ENCODE data around the gene KCNJ6. TPM values are rescaled to one million over a fixed set of nuclear protein-coding genes. Genes with fewer than 3 reads are reported as not detected.

The KCNJ6 gene
- total RNA-seq, 2 donors from 2014 or later: not detected

GRCh38 chr21:37904856-37905255 lies 11.4 kb downstream of the KCNJ6 start:
- DNase-seq (ENCODE audit: low spot score): no peak
- no peaks in the 10 kb centered on the region for H3K27me3 ChIP-seq
- H3K9me3 ChIP-seq: no peaks in the 10 kb centered on the region
- no peak for TF ChIP-seq CTCF (IDR thresholded peaks at IDR 0.05)
- no peak overlapping the region for H3K4me3 ChIP-seq
- no peak overlapping the region for H3K27ac ChIP-seq
- no peaks in the 10 kb centered on the region for H3K4me1 ChIP-seq
- no peaks in the 10 kb centered on the region for H3K36me3 ChIP-seq

DNA sequence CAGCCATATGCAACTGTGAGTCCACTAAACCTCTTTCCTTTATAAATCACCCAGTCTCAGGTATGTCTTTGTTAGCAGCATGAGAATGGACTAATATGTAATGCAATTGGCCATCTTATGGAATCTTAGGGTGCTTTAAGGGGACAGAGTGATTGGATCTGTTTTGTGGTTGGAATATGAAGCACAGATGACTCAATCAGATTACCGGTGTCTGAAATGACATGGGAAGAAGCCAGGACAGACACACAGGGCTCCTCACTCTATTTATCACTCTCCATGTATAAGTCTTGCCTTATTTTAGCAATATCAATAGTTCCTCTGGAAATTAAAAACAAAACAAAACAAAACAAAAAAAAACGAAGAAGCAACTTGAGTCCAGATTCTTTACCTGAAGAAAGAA lies 12.9 kb downstream of the KCNJ6 start:
- Histone ChIP-seq H3K4me1 (no peaks in the 10 kb centered on the region), H3K27me3 (no peaks in the 10 kb centered on the region), H3K27ac (no peak overlapping the region), H3K4me3 (no peak overlapping the region), H3K36me3 (no peaks in the 10 kb centered on the region), H3K9me3 (no peaks in the 10 kb centered on the region)
- no peak for DNase-seq (ENCODE audit: low spot score)
- TF ChIP-seq CTCF (IDR thresholded peaks at IDR 0.05): no peak

- no peak overlapping the region for H3K4me3 ChIP-seq
- no peaks in the 10 kb centered on the region for H3K4me1 ChIP-seq
- H3K9me3 ChIP-seq: no peaks in the 10 kb centered on the region
- no peaks in the 10 kb centered on the region for H3K27me3 ChIP-seq
- no peak for DNase-seq (ENCODE audit: low spot score)
- H3K36me3 ChIP-seq: no peaks in the 10 kb centered on the region
- no peak overlapping the region for H3K27ac ChIP-seq
- TF ChIP-seq CTCF (IDR thresholded peaks at IDR 0.05): no peak
Observed at GRCh38 chr21:37899146-37899545, 17.1 kb downstream of the KCNJ6 start.

DNA sequence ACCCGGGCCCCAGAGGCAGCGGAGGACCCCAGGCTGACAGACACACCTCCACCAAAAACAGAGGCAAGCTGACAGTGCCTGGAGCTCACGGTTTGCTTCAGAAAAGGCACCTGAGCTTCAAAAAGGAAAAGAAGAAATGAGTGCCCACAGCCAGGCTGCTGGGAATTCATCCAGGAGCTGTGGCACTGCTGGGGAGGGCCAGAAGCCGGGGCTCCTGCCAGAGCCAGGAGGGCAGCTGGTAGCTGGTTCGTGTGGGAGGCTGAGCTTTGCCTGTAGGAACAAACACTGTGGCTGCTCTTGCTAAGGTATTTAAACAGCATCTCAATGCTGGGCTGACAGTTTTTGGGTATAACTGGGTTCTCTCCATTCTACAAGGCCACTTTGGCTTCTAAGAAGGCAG lies 19.5 kb downstream of the KCNJ6 start:
- TF ChIP-seq CTCF (IDR thresholded peaks at IDR 0.05): no peak
- H3K27me3 ChIP-seq: no peaks in the 10 kb centered on the region
- H3K9me3 ChIP-seq: no peaks in the 10 kb centered on the region
- H3K4me1 ChIP-seq: no peaks in the 10 kb centered on the region
- H3K27ac ChIP-seq: no peak overlapping the region
- DNase-seq (ENCODE audit: low spot score): no peak
- no peaks in the 10 kb centered on the region for H3K36me3 ChIP-seq
- no peak overlapping the region for H3K4me3 ChIP-seq

- DNase-seq (ENCODE audit: low spot score): no peak
- no peak for TF ChIP-seq CTCF (IDR thresholded peaks at IDR 0.05)
- Histone ChIP-seq H3K9me3 (no peaks in the 10 kb centered on the region), H3K36me3 (no peaks in the 10 kb centered on the region), H3K27ac (no peak overlapping the region), H3K4me3 (no peak overlapping the region), H3K27me3 (no peaks in the 10 kb centered on the region), H3K4me1 (no peaks in the 10 kb centered on the region)
Observed at GRCh38 chr21:37891972-37892371, 24.3 kb downstream of the KCNJ6 start.

DNA sequence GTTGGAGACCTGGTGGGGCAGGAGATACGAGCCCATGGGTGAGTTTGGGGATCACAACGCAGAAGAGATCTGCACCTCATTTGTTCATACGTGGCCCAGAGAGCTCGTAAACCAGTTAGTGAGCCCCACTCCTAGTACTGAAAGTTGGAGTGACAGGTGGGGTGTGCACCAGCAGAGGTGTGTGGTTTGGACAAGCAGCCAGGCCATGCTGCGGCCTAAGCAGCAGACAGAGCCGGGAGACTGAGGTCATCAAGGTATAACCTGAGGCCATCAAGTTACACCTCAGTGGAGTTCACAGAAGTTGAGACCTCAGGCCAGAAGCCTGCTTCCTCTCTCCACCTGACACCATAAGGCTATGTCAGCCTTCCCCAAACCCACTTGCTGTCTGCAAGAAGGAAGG lies 27.6 kb downstream of the KCNJ6 start:
- H3K9me3 ChIP-seq: no peaks in the 10 kb centered on the region
- H3K4me3 ChIP-seq: no peak overlapping the region
- H3K27me3 ChIP-seq: no peaks in the 10 kb centered on the region
- no peak for TF ChIP-seq CTCF (IDR thresholded peaks at IDR 0.05)
- H3K4me1 ChIP-seq: no peaks in the 10 kb centered on the region
- H3K36me3 ChIP-seq: no peaks in the 10 kb centered on the region
- H3K27ac ChIP-seq: no peak overlapping the region
- DNase-seq (ENCODE audit: low spot score): no peak

Measured in right atrium auricular region (tissue), 2 donors.